ENCODE measurements around the gene HS6ST1.
A peak's percentile ranks its signal among the peaks of the same experiment; 100 is the strongest.
"Not testable (repeated sequence)": the region's sequence is repeated elsewhere in the genome, so short reads cannot be mapped to it uniquely, and the experiment has no call there.

The HS6ST1 gene

DNA sequence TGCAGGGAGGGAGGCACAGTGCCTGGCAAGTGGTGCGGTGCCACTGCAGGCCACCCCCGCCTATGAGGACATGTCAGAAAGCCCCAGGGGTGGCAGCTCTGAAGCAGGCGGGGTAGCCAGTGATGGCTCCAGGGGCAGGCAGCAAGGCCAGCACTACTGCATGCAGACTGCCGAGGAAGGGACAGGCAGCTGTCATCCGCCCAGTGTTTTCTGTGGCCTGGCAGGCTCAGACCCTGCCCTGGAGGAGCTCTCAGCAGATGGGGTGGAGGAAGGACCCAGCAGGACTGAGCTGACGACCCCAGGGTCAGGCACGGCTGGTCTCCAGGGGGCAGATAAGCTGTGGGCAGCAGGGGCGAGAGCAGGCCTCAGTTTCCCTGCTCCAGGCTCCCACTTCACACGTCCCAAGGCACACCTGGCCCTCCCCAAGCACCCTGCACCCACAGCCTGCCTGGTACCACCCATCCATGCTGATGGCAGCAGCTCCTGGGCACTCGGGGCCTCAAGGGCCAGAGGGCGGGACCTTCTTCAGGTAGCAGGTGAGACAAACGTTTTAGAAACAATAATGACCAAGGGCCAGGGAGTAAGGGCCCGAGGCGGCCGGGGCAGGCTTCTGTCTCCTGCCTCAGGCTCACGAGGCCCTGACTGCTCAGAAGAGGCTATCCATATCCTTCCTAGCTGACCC is 48.5 kb downstream of the HS6ST1 start:
- no peak overlapping the region for H3K27ac ChIP-seq
- no peak for TF ChIP-seq CTCF (IDR thresholded peaks at IDR 0.05)
- DNase-seq (ENCODE audit: low spot score) = peak; percentile 65
- no peak overlapping the region for H3K4me3 ChIP-seq

- Histone ChIP-seq H3K27ac (no peak overlapping the region), H3K4me3 (no peak overlapping the region)
- no peak for TF ChIP-seq CTCF (IDR thresholded peaks at IDR 0.05)
- DNase-seq (ENCODE audit: low spot score) = peak; percentile 69
These were observed 49.3 kb downstream of the HS6ST1 start for GRCh38 chr2:128269063-128269989.

- H3K4me3 ChIP-seq; H3K27ac ChIP-seq; DNase-seq (ENCODE audit: low spot score): not testable (repeated sequence)
These were observed 50.1 kb downstream of the HS6ST1 start for GRCh38 chr2:128268611-128269010.

DNA sequence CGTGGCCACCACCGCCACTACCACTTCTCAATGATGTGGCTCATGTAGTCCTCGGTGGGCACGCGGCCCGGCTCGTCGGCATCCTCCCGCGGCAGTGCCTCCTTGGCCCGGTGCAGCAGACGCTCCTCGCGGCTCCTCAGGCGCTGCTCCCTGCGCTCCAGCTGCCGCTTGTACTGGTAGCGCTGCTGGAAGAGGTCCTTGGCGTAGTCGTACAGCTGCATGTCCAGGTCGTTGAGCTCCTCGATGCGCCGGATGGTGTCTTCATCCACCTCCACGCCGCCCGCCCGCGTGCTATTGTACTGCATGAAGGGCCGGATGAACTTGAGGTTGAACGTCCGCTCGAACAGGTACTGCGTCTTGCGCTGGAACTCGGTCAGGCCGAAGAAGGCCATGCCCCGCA is 50.5 kb downstream of the HS6ST1 start:
- H3K27ac ChIP-seq, H3K4me3 ChIP-seq: not testable (repeated sequence)
- peak; percentile 35 for DNase-seq (ENCODE audit: low spot score)

DNA sequence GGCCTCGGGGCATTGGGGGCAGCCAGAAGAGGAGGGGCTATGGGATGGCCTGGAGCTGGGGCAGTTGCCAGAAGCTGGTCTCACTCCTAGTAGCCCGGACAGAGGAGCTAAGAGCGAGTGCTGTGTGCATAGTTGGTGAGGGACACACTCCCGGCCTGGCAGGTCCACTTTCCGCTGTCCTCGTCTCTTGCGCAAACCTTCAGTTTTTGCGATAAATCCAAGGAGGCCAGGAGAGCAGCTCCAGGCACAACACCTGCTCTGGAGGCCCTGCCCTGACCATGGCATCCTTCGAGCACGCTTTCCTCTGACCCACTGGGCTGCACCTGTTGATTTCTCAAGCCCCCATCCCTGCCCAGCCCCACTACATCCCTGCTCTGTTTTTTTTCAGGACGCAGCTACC is 51.0 kb downstream of the HS6ST1 start:
- peak; percentile 64 for DNase-seq (ENCODE audit: low spot score)
- not testable (repeated sequence) for H3K27ac ChIP-seq, H3K4me3 ChIP-seq

DNA sequence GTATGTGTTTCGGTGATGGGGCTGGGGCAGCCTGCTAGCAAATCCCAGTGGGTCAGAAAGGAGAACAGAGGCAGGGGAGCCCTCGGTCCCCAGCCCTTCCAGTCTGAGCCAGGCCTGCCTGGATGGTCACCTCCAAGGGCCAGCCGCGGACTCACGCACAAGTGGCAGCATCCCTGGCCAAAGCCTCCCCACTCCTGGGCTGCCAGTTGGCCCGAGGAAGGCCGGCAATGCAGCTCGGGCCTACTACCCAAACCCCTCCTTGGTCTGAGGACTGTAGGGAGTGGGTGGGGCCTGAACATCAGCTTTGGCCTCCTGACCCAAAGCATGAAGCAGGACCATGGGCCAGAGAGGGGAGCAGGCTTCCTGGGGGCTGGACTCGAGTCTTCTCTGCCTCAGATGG is 51.5 kb downstream of the HS6ST1 start:
- peak; percentile 72 for DNase-seq (ENCODE audit: low spot score)

DNA sequence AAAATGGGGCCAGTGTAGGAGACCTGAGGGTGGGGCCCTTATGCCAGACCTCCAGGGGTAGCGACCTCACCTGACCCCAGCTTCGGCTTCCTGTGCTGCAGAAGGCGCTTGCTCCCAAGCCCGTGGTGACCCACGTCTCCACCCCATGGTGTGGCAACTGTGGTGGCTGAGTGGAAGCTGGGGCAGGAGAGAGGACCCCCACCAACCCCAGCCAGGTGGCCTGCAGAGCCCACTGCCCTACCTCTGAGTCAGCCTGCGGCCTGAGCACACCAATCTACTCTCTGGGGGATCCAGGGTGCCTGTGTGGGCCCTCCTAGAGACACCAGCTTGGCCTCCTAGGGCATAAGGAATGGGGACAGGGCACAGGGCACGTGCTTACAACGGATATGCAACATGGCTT is 52.2 kb downstream of the HS6ST1 start:
- DNase-seq (ENCODE audit: low spot score) = peak; percentile 50

More for the DNA sequence above, 51.5 kb downstream of the HS6ST1 start:
- not testable (repeated sequence) for H3K4me3 ChIP-seq, H3K27ac ChIP-seq

DNA sequence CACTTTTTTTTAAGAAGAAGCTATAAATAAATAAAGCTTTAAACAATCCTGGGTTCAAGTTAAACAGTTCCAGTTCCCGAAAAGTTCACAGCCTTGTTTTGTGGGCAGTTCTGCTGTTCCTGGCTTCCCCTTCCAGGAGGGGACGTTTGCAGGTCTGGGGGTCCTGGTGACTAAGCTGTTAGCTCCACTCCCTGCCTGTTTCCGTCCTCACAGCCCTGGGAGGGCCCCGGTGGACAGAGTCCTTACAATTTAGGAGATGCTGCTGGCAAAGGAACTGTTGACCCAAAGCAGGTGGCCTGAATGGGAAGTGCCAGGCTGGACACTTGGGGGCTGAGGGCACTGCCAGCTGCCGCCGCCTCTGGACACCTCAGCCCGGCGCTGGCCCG is 53.1 kb downstream of the HS6ST1 start:
- not testable (repeated sequence) for DNase-seq (ENCODE audit: low spot score); H3K4me3 ChIP-seq; H3K27ac ChIP-seq

More for the DNA sequence above, 52.2 kb downstream of the HS6ST1 start:
- not testable (repeated sequence) for H3K27ac ChIP-seq, H3K4me3 ChIP-seq

GRCh38 chr2:128264881-128265607 is 53.6 kb downstream of the HS6ST1 start:
- Histone ChIP-seq H3K4me3 (no peak overlapping the region), H3K27ac (no peak overlapping the region)
- no peak for DNase-seq (ENCODE audit: low spot score)
- no peak for TF ChIP-seq CTCF (IDR thresholded peaks at IDR 0.05)

DNA sequence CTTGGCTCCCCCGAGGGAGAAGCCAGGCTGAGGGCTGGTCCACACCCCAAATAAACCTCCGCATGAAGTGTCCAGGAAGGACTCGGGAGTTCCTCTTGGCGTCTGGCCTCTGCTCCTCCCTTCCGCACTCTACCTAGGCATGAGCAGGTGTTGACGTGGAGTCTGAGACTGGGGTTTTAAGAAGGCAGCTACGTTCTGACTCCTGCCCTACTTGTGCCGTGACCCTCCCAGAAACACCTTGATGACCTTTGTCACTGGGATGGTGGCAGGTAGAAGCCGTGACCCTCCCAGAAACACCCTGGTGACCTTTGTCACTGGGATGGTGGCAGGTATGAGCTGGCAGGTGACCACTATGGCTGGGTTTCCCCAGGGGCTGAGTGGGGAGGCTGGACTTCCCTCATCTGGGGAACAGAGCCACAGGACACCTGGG is 54.8 kb downstream of the HS6ST1 start:
- peak; percentile 62 for DNase-seq (ENCODE audit: low spot score)
- TF ChIP-seq CTCF (IDR thresholded peaks at IDR 0.05) = no peak
- Histone ChIP-seq H3K27ac (no peak overlapping the region), H3K4me3 (no peak overlapping the region)
